Activated naive CD8-positive, alpha-beta T cell treated with anti-CD3 and anti-CD28 coated beads, Interleukin-2, amount 50 U/mL, for 24 hours (primary cell): Measurements from ENCODE around the gene MED13L.

Source experiments
- ATAC-seq: fragments of 150-1000 bp; cut with Tn5 transposase; one replicate; pipeline ENCODE4 v1.10.0; 2021
- DNase-seq: peaks from one replicate; pipeline ENCODE4 v3.0.0; 2021
- H3K27ac Mint-ChIP-seq: one replicate; pipeline ENCODE4 v1.8.0; 2021; ENCODE audit warnings: mild to moderate bottlenecking, mixed read lengths
- H3K27me3 Mint-ChIP-seq: one replicate; pipeline ENCODE4 v1.8.0; 2021; ENCODE audit warnings: mixed read lengths
- H3K36me3 Mint-ChIP-seq: one replicate; pipeline ENCODE4 v1.8.0; 2021; ENCODE audit warnings: low read depth, mixed read lengths
- H3K4me1 Mint-ChIP-seq: one replicate; pipeline ENCODE4 v1.8.0; 2021; ENCODE audit warnings: mixed read lengths
- H3K4me3 Mint-ChIP-seq: one replicate; pipeline ENCODE4 v1.8.0; 2021; ENCODE audit warnings: mild to moderate bottlenecking, moderate library complexity, mixed read lengths
- H3K9me3 Mint-ChIP-seq: one replicate; pipeline ENCODE4 v1.8.0; 2021; ENCODE audit warnings: mixed read lengths

The MED13L gene

GRCh38 chr12:116089080-116089479, 188.4 kb downstream of the MED13L start:
- no peak overlapping the region for H3K4me3 Mint-ChIP-seq
- ATAC-seq = no peak

GRCh38 chr12:116087962-116088361, 189.5 kb downstream of the MED13L start:
- Mint-ChIP-seq H3K4me1 (peaks cover 47% of the 10 kb centered on the region), H3K36me3 (peaks cover 21% of the 10 kb centered on the region), H3K4me3 (no peak overlapping the region), H3K27ac (peak overlapping the region; percentile 55), H3K9me3 (no peaks in the 10 kb centered on the region), H3K27me3 (no peaks in the 10 kb centered on the region)
- peak; percentile 85 for ATAC-seq
- DNase-seq = no peak

More at GRCh38 chr12:116089080-116089479, 188.4 kb downstream of the MED13L start:
- no peak for DNase-seq
- peaks cover 47% of the 10 kb centered on the region for H3K4me1 Mint-ChIP-seq
- H3K9me3 Mint-ChIP-seq = no peaks in the 10 kb centered on the region
- H3K27ac Mint-ChIP-seq = no peak overlapping the region
- H3K27me3 Mint-ChIP-seq = no peaks in the 10 kb centered on the region
- H3K36me3 Mint-ChIP-seq = peaks cover 24% of the 10 kb centered on the region

- peak overlapping the region; percentile 43 for H3K4me3 Mint-ChIP-seq
- no peak for DNase-seq
These were observed 190.1 kb downstream of the MED13L start for GRCh38 chr12:116087399-116087798.

GRCh38 chr12:116080415-116080814, 197.1 kb downstream of the MED13L start:
- H3K27me3 Mint-ChIP-seq = no peaks in the 10 kb centered on the region
- H3K36me3 Mint-ChIP-seq = no peaks in the 10 kb centered on the region
- DNase-seq = no peak
- H3K4me1 Mint-ChIP-seq = peaks cover 22% of the 10 kb centered on the region
- no peaks in the 10 kb centered on the region for H3K9me3 Mint-ChIP-seq
- no peak overlapping the region for H3K4me3 Mint-ChIP-seq
- peak; percentile 93 for ATAC-seq
- H3K27ac Mint-ChIP-seq = peak overlapping the region; percentile 18

More at GRCh38 chr12:116087399-116087798, 190.1 kb downstream of the MED13L start:
- Mint-ChIP-seq H3K9me3 (no peaks in the 10 kb centered on the region), H3K36me3 (peaks cover 21% of the 10 kb centered on the region), H3K27me3 (no peaks in the 10 kb centered on the region), H3K4me1 (peaks cover 48% of the 10 kb centered on the region), H3K27ac (peak overlapping the region; percentile 55)
- peak; percentile 35 for ATAC-seq

- Mint-ChIP-seq H3K9me3 (no peaks in the 10 kb centered on the region), H3K27ac (no peak overlapping the region), H3K4me1 (peaks cover 28% of the 10 kb centered on the region), H3K27me3 (no peaks in the 10 kb centered on the region), H3K4me3 (no peak overlapping the region), H3K36me3 (no peaks in the 10 kb centered on the region)
- DNase-seq = no peak
- no peak for ATAC-seq
These were observed 199.1 kb downstream of the MED13L start for GRCh38 chr12:116078396-116078795.

- DNase-seq (no peak), ATAC-seq (no peak)
- no peaks in the 10 kb centered on the region for H3K27me3 Mint-ChIP-seq
- H3K4me3 Mint-ChIP-seq = no peak overlapping the region
- no peak overlapping the region for H3K27ac Mint-ChIP-seq
- no peaks in the 10 kb centered on the region for H3K36me3 Mint-ChIP-seq
- peaks cover 25% of the 10 kb centered on the region for H3K4me1 Mint-ChIP-seq
- no peaks in the 10 kb centered on the region for H3K9me3 Mint-ChIP-seq
These were observed 200.1 kb downstream of the MED13L start for GRCh38 chr12:116077431-116077830.

- Mint-ChIP-seq H3K9me3 (no peaks in the 10 kb centered on the region), H3K4me1 (peaks cover 20% of the 10 kb centered on the region), H3K4me3 (no peak overlapping the region), H3K27me3 (no peaks in the 10 kb centered on the region), H3K27ac (no peak overlapping the region), H3K36me3 (no peaks in the 10 kb centered on the region)
- DNase-seq (no peak), ATAC-seq (no peak)
These were observed 201.1 kb downstream of the MED13L start for GRCh38 chr12:116076399-116076798.

- DNase-seq (no peak), ATAC-seq (no peak)
- no peak overlapping the region for H3K4me3 Mint-ChIP-seq
- no peaks in the 10 kb centered on the region for H3K27me3 Mint-ChIP-seq
- H3K27ac Mint-ChIP-seq = no peak overlapping the region
- H3K36me3 Mint-ChIP-seq = no peaks in the 10 kb centered on the region
- H3K9me3 Mint-ChIP-seq = no peaks in the 10 kb centered on the region
- peaks cover 9% of the 10 kb centered on the region for H3K4me1 Mint-ChIP-seq
These were observed 202.8 kb downstream of the MED13L start for GRCh38 chr12:116074686-116075085.

- H3K27me3 Mint-ChIP-seq = no peaks in the 10 kb centered on the region
- ATAC-seq (no peak), DNase-seq (no peak)
- H3K27ac Mint-ChIP-seq = no peak overlapping the region
- H3K36me3 Mint-ChIP-seq = no peaks in the 10 kb centered on the region
- peaks cover 20% of the 10 kb centered on the region for H3K4me1 Mint-ChIP-seq
- H3K9me3 Mint-ChIP-seq = no peaks in the 10 kb centered on the region
- H3K4me3 Mint-ChIP-seq = no peak overlapping the region
These were observed 205.8 kb downstream of the MED13L start for GRCh38 chr12:116071555-116072230.

GRCh38 chr12:116070444-116070843, 207.0 kb downstream of the MED13L start:
- Mint-ChIP-seq H3K9me3 (no peaks in the 10 kb centered on the region), H3K36me3 (no peaks in the 10 kb centered on the region), H3K4me3 (no peak overlapping the region), H3K27ac (no peak overlapping the region), H3K4me1 (peaks cover 24% of the 10 kb centered on the region), H3K27me3 (no peaks in the 10 kb centered on the region)
- DNase-seq = no peak
- no peak for ATAC-seq

- ATAC-seq = no peak
These were observed 207.6 kb downstream of the MED13L start for GRCh38 chr12:116069943-116070342.

GRCh38 chr12:116068853-116069252, 208.6 kb downstream of the MED13L start:
- DNase-seq (no peak), ATAC-seq (no peak)
- Mint-ChIP-seq H3K4me1 (peaks cover 25% of the 10 kb centered on the region), H3K4me3 (no peak overlapping the region), H3K9me3 (no peaks in the 10 kb centered on the region), H3K36me3 (no peaks in the 10 kb centered on the region), H3K27ac (no peak overlapping the region), H3K27me3 (no peaks in the 10 kb centered on the region)

More at GRCh38 chr12:116069943-116070342, 207.6 kb downstream of the MED13L start:
- Mint-ChIP-seq H3K9me3 (no peaks in the 10 kb centered on the region), H3K36me3 (no peaks in the 10 kb centered on the region), H3K4me3 (no peak overlapping the region), H3K4me1 (peaks cover 24% of the 10 kb centered on the region), H3K27me3 (no peaks in the 10 kb centered on the region), H3K27ac (no peak overlapping the region)
- DNase-seq = no peak

GRCh38 chr12:116068371-116068770, 209.1 kb downstream of the MED13L start:
- H3K4me3 Mint-ChIP-seq = no peak overlapping the region
- no peak for ATAC-seq
- H3K27ac Mint-ChIP-seq = no peak overlapping the region
- no peak for DNase-seq
- H3K9me3 Mint-ChIP-seq = no peaks in the 10 kb centered on the region
- no peaks in the 10 kb centered on the region for H3K36me3 Mint-ChIP-seq
- H3K4me1 Mint-ChIP-seq = peaks cover 25% of the 10 kb centered on the region
- no peaks in the 10 kb centered on the region for H3K27me3 Mint-ChIP-seq

GRCh38 chr12:116067892-116068291, 209.6 kb downstream of the MED13L start:
- Mint-ChIP-seq H3K36me3 (no peaks in the 10 kb centered on the region), H3K9me3 (no peaks in the 10 kb centered on the region), H3K4me1 (peaks cover 26% of the 10 kb centered on the region), H3K4me3 (no peak overlapping the region), H3K27ac (no peak overlapping the region), H3K27me3 (no peaks in the 10 kb centered on the region)
- ATAC-seq (no peak), DNase-seq (no peak)

GRCh38 chr12:116066381-116067230, 210.9 kb downstream of the MED13L start:
- H3K4me3 Mint-ChIP-seq = no peak overlapping the region
- peak overlapping the region; percentile 4 for H3K27ac Mint-ChIP-seq
- ATAC-seq (peak; percentile 63), DNase-seq (peak; percentile 58)
- H3K4me1 Mint-ChIP-seq = peaks cover 38% of the 10 kb centered on the region
- H3K36me3 Mint-ChIP-seq = no peaks in the 10 kb centered on the region
- H3K27me3 Mint-ChIP-seq = no peaks in the 10 kb centered on the region
- H3K9me3 Mint-ChIP-seq = no peaks in the 10 kb centered on the region
